Stimulated activated CD4-positive, alpha-beta T cell treated with anti-CD3 and anti-CD28 coated beads, Interleukin-1b, Interleukin-23, amount 100 ng/mL, for 4 hours (primary cell): ENCODE data around the gene ATOH8.

Experiments
- DNase-seq, 2 donors: peaks; one replicate each; pipeline ENCODE4 v3.0.0-alpha.2; 2020; ENCODE audit warnings: low read depth in 2 of 2

The ATOH8 gene

GRCh38 chr2:85718885-85719492 lies 34.8 kb upstream of the ATOH8 start:
- no peak for DNase-seq

GRCh38 chr2:85719609-85720240 lies 34.1 kb upstream of the ATOH8 start:
- DNase-seq = no peak

GRCh38 chr2:85720533-85720932 lies 33.3 kb upstream of the ATOH8 start:
- DNase-seq = no peak

DNA sequence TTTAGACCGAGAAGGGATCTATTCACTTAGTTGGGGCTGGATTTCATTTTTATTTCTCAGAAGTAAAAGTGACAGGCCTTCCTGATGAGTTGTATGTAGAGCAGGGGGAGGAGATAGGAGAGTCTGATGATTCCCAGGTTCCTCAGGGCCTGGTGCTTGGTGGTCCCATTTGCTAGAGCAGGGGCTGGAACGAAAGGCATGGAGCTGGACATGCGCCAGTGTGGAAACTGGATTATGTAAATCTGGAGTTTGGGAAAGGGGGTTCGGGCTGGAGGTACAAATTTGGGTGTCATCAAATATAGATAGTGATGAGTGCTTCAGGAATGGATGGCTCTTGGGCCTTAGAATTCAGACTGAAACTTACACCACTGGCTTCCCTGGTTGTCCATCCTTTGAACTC lies 32.1 kb upstream of the ATOH8 start:
- no peak for DNase-seq

DNA sequence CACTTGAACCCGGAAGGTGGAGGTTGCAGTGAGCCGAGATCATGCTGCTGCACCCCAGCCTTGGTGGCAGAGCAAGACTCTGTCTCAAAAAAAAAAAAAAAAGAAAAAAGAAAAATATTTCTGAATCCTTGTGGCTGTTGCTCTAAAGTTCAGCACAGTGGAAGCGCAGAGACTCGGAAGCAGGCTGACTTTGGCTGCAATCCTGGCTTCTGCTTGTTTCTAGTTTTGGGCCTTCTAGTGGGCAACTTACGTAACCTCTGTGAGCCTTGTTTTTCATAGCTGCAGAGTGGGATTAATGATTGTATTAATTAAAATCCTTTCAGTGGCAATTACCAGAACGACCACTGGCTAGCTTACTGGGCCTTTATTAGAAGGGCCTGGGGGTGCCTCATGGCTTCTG lies 31.3 kb upstream of the ATOH8 start:
- DNase-seq = no peak

GRCh38 chr2:85723707-85724360 lies 30.0 kb upstream of the ATOH8 start:
- DNase-seq = no peak

GRCh38 chr2:85724731-85725181 lies 29.0 kb upstream of the ATOH8 start:
- no peak for DNase-seq

DNA sequence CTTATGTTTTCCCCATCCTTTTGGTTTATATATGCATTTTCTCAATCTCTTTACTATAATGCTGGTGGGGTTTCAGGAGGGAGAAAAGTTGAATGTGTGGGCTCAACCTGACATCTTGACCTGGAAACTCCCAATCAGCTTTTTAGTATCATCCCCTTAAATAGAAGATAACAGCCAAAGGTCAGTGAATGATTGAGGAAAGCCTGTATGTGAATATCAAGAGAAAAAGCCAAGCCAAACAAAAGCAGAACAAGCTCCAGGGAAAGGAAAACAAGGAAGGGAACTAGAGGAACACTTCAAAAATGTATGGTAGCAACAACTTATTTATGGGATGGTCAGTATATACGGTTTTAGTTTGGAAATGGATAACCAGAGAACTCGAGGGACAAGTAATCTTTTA lies 28.3 kb upstream of the ATOH8 start:
- no peak for DNase-seq

GRCh38 chr2:85727798-85728197 lies 26.0 kb upstream of the ATOH8 start:
- no peak for DNase-seq

GRCh38 chr2:85728342-85728741 lies 25.4 kb upstream of the ATOH8 start:
- DNase-seq = no peak

DNA sequence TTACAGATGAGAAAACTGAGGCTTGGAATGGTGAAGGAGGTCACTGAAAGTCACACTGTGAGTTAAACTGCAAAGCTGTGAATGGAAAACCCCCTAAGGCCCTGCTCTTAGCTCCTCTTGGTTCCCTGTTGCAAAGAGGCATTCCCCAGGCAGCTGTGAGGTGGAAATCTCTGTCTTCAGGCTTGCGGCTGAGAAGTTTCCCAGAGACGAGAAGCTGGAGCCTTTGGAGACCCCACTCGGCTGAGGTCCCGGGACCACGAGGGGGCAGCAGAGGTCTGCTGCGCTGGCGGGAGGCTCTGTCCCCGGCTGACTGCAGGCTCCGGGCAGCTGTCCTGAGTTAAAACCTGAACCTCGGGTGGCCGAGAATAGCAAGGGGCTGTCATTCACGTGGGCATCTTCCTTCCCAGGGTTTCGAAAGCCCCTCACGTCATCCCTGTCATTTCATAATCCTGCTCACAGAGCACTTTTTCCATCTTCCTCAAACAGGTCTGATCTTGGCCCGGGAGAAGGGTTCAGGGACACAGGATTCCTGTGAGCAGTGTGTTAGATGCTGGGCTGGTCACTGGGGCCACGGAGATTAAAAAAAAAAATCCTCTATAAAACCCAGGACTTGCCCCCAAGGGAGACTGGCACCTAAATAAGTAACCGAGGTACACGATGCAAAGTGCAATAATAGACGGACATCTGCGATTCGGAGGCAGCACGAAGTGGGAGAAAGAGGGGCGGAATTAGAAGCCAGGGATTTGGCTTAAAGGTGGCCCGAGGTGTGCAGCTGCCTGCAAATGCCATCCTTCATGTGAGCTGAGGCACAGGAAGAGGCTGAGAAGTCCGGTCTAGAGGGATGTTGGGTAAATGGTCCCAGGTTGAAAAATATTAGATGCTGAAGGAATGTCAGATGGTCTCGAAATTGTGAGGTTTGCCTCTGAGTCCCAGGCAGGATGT lies 24.6 kb upstream of the ATOH8 start:
- peak; percentile 61 to 76 for DNase-seq

DNA sequence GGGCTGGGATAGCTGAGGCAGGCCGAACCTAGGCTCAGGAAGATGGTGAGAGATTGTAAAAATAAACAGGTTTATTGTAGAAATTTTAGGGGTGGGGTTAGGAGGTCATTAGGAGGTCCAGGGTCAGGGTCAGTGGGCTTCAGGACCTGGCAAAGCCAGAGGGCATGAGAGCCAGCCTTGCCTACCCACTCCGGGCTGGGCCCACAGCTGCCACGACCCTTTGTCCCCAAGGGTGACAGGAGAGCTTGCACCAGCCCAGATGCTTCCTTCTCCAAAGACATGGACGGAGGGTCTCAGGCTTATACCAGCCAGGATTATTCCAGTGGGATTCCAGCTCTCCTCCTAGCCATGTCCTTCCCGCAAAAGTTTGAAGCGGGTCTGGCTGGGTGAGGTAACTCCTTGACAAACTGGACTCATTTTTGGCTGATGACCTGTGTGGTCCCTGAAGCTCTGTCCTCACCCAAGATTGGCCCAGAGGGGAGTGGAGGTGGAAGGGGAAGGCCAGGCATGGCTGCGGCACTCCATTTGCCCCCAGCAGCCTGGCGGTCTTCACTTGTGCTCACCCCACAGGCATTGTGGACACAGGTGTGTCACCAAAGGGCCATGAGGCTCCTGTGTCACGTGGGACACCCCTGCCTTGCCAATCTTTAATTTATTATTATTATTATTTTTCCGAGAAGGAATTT lies 23.8 kb upstream of the ATOH8 start:
- no peak for DNase-seq

DNA sequence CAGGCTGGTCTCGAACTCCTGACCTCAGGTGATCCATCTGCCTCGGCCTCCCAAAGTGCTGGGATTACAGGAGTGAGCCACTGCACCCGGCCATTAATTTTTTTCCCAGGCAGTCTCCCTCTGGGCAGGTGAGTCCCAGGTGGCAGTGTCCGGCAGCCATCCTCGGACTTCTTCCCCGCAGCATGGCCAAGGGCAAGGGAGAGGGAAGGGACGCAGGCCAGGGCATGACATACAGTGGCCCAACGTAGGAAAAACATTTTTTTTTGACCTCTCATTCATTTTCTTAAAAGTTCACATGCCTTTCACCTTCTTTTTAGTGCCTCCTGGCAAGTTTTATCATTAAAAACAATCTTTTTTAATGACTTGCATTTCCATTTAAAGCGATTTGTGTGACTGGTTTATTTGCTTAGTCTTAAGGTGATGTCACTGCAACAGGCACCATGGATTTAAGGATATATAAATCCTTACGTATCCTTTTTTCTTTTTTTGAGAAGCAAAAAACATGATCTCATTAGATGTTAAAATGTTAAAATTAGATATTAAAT lies 23.0 kb upstream of the ATOH8 start:
- DNase-seq = no peak

- DNase-seq = no peak
These were observed 22.2 kb upstream of the ATOH8 start for GRCh38 chr2:85731606-85732005.

DNA sequence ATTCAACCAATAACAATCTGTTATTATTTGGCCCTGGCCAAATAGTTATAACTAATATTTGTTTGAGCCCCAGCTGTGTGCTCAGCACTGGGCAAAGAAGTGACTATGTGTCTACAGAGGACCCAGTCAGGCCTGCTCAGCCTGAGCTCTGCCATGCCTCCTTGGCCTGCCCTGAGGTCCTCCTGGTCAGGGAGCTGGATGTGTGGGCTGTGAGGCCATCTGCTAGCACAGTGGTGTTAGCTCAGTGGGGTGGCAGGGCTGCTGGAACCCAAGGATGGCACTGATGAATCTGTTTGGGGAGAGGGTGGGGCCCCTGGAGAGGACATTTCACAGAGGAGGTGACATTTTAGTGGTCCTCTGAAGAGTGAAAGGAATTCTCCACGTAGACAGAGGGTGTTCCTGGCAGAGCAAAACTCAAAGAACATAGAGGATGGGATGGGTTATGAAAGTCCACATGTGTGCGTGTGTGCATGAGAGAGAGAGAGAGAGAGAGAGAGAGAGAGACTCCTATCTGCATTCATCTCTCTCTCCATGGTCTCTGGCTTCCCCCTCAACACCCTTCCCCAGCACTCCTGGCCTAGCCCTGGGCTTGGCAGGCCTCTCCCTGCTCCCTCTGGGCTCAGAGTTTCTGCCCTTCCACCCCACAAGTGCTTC lies 21.2 kb upstream of the ATOH8 start:
- no peak for DNase-seq

DNA sequence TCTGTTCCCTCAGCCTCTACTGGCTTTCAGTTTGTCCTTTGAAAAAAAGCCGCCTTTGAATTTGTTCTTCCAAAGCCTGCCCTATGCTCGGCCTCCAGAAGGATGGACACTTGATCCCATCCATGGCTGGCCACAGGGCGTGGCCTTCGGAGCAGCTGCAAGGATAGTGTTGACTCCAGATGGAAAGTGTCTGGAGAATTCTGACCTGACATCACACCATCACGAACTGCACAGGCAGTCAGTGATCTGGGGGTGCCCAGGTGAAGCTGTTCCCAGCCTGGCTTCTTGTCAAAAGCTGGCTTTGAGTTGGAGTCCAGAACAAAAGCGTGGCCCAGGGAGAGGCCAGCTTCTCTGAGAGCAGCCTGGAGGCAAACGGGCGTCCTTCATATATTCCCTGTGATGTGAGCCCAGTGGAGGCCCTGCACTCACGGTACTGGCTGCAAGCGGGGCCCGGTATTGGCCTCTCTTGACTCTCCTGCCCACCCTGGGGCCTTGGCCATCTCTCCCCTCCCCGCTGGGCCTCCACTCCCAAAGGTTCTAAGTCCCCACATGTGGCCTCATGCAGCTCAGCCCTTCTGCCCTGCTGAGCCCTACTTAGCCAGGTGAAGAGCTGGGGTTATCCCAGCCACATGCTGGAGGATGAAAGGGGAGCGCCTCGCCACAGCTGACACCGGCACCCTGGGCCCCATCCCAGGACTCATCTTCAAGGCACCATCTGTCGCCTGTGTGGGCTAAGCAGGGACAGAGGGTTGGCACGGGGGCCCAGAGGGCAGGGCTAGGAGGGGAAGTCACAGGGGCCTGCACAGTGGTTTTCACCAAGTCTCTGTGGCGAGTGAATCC lies 20.4 kb upstream of the ATOH8 start:
- no peak for DNase-seq

GRCh38 chr2:85734015-85734414 lies 19.8 kb upstream of the ATOH8 start:
- DNase-seq = no peak

GRCh38 chr2:85734942-85735608 lies 18.7 kb upstream of the ATOH8 start:
- DNase-seq = no peak

GRCh38 chr2:85735691-85736090 lies 18.1 kb upstream of the ATOH8 start:
- no peak for DNase-seq
